ENCODE results near the gene POC1B. TPM values are rescaled to one million over a fixed set of nuclear protein-coding genes. Genes with fewer than 3 reads are reported as not detected.

Gene POC1B
- total RNA-seq, 1 donor from 2014 or later: 17.3 TPM

DNA sequence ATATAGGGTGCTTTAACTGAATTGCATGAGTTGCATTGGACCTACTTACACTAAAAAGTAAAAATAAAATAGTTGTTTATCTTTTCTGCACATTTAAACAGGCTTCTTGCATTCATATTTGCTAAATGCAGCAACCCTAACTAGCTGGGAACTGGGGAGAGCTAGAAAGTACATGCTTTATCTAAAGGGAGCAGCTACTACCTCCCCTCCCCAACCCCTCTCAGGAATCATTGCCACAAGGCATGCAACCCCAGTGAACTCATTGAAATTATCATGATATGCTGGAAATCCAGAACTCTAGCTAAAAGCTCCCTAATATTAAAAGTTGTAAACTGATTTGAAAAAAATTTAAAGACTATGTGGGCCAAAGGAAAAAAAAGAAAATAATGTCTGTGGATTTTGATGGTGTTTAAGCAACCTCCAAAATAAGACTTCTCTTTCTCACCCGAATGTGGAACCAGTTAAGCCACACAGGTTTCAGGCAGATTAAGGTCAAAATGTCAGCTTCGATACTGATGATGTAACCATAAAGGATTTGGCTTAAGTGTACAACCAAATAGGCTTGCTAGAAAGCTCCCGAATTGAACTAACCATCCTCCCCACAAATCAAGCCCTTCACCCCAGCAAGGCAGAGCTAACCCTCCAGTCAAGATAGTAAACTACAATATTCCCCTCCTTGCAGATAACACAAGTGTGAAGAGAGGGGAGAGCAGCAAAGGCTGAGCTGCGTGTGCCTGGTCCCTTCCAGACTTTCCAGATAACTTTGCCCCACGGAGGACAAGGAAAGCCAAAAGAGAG, 13.8 kb upstream of the POC1B start:
- no peak for DNase-seq (ENCODE audit: low read depth)

DNA sequence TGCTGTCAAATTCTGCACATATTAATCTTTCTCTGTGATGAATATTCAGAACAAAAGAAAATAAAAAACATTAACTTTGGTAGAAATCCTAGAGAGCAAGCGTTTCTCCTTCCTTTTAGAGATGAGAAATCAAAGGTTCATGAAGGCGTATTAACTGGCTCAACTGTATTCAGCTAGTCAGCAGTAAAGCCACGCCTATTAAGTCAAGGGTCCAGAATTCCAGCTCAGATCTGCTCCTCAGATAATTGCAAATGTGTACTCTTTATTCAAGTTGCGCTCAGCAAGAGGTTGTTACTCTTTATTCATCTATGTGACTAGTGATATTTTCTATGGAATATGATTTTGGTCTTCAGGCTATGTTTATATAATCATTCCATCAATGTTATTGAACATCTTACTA, 13.1 kb upstream of the POC1B start:
- no peak for DNase-seq (ENCODE audit: low read depth)

DNA sequence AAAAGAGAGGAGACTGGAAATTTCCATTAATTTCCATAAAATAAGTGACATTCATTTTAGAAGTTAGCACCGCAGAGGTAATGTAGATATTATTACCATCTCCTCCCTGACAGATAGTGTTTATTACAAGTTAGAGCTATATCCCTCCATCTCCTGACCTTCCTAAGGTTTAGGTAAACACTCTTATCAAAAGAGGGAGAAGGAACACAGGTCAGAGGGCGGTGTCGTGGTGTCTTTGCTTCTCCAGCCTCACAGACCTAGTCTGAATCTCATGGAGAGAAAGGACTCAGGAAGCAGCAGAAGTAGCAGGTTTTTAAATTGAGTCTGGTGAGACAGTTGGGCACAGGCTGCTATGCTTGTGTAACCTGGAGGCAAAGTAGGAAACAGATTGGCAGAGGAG, 11.5 kb upstream of the POC1B start:
- no peak for DNase-seq (ENCODE audit: low read depth)

DNA sequence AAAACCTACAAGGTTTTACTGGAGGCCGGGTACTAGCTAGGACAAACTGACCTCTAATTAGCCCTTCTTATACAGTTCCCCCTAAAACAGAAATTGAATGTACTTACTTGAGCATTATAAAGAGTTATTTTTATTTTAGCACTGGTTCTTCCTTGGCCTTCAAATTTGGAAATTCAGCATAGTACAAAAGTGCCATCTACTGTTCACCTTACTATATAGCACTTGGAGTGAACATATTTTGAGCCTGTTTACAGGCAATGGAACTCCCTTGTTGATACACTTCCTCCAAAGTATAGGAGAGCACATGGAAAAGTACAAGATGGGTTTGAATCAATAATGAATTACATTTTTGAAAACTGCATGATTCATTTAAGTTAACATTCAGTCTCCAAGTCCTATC, 3.9 kb upstream of the POC1B start:
- peak; percentile 69 for DNase-seq (ENCODE audit: low read depth)

DNA sequence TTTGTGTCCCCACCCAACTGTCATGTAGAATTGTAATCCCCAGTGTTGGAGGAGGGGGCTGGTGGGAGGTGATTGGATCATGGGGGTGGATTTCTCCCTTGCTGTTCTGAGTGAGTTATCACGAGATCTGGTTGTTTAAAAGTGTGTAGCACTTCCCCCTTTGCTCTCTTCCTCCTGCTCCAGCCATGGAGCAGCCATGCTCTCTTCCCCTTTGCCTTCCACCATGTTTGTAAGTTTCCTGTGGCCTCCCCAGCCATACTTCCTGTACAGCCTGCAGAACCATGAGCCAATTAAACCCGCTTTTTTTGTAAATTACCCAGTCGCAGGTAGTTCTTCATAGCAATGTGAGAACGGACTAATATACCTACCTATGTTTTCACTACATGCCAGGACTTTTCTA, 2.6 kb upstream of the POC1B start:
- no peak for DNase-seq (ENCODE audit: low read depth)

DNA sequence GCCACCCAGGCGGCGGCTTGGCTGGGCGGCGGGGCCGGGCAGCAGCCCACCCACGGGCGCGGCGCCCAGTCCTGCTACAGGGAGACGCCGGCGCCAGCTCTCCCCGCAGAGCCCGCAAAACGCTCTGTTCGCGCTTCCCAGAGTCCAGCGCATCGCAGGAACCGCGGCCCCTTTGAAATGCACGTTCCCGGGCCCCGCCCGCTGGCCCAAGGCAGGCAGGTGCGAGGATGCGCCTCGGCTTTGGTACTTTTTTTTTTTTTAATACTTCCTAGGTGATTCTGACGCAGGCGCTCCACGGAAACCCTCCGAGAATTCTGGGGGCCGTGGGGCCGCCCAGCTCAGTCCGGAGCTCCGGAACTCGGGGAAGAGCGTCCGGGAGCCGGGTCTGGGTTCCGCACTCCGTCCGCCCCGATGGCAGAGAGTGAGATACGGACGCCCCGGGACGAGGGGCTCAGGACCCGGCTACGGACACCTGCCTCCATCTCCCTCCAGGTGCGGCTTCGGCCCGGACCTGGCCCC, 483 bp downstream of the POC1B start:
- DNase-seq (ENCODE audit: low read depth): no peak

DNA sequence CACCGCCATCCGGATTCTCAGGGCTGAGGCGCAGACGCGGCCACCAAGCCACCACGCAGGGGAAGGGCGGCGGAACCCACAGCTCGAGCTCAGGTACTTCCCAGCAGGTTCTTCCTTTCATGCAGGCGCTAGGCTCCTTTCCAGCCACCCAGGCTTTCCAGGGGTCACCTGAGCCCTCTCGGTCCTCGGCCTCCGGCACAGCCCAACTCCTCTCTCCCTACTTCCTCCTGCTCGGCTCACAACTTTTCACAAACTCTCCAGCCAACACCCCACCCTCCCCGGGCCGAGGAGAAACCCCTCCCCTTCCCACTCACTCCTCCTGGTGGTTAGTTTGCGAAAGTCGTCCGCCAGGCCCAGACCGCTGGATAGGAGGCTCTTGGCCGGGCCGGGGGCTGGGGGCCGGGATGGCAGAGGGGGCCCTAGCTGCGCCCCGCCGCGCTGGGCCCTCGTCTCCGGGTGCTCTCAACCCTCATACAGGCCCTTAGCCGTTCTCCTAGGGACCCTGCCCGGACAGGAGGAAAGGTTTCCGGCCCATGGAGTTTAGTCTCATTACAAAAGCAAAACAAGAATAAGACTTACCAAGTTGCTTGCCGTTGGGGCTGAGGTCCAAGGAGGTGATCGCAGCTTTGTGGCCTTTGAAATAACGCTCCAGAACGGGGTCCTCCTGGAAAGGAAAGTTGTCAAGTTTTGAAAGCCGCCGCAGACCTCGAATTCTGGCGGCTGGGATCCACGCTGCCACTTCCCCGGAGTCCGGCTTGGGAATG, 1.1 kb downstream of the POC1B start, which contains the start of gene GALNT4:
GALNT4 (minus strand) TSS at position 256 of the 764 bp plus-strand sequence; CDS start at position 9, 247 bp downstream.
- peak; percentile 76 for DNase-seq (ENCODE audit: low read depth)

DNA sequence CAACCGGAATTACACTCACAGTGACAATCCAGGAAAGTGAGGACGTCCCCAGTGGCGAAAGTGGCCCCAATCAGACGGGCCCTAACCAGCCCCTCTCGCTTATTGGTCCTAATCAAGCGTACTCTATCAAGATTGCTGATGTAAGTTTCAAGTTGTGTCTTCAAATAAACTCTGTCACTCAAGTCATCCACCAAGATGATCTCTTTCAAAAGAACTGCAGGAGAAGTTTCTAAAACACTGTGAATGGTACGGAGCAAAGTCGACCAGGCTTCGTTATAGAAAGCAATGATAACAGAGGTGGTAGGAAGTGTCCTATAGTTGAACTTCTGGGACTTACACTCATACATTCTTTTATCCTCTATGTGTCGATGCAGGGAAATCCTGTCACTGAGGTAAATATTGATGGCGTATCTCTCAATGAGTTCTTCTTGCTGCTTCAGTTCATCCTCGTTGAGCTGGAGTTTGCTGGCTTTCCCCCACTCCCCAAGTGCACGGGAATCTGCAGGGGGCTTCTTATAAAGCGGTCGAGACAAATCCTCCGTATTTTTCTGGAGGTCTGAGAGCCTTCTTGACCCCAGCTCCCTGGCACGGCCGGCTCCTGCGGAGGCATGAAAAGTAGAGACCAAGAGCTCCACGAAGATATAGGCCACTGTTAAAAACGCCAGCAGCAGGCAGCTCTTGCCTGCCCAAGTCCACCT, 1.9 kb downstream of the POC1B start:
- DNase-seq (ENCODE audit: low read depth): no peak

DNA sequence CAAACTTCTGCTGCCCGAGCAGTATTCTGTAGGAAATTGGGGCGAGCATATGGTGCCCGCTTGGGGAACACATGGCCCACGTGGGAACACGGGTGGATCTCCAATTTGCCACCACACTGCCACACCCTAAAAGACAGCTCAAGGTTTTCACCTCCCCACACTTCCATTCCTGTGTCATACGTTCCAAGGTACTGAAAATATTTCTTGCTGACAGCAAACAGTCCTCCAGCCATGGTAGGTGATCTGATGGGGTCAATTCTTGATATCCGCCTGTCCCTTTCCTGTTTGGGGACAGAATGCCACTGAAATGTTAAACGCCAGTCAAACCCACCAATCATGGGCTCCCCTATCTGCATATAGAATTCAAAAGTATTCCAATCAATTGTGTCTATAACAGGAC, 2.5 kb downstream of the POC1B start:
- no peak for DNase-seq (ENCODE audit: low read depth)

DNA sequence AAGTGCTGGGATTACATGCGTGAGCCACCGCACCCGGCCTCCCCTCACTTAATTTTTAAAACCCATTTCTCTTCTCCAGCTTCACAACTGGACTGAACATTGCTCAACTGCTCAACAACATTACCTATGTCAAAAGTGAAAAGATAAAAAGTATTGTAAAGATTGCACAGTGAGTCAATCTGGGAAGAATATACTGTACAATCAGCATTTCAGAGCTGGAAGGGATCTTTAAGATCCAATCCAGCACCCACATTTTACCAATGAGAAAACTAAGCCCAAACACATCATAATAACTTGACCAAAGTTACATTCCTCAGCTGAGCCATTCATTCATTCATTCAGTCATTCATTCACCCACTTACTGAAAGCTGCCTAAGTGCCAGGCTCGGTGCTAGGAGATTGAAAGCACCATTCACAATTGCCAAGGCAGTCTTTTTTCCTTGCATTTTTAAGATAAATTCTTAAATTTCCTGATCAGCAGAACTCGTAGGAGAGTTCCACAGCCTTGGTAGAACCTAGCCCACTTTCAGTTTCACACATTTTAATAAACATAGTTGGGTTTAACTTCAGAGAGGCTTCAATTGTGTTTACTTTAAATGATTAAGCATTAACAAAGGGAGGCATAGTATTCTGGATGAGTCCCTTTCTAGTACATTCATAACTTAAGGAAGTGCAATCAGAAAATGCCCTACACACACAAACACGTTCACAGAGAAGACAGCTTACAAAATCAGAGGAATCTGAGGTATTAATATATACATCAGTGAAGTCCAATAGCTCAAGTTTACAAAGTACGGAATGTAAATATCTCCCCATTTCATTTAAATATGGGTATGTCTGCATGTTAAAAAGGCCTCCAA, 4.3 kb downstream of the POC1B start:
- peak; percentile 74 for DNase-seq (ENCODE audit: low read depth)

DNA sequence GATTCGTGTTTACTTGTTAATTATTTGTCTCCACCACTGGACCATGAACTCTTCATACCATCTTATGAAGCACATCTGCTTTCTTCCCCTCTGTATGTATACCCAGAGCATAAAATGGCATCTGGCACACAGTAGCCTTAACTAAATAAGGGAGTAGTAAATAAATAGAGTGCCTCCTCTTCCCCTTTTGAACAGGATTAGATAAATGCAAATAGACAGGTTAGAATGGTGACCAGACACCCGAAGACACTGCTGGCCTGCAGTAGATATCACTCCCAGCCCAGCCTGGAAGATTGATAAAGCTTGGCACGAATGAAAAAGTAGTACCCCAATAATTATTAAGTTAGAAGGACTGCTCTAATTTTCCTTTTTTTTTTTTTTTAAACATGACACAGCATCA, 8.1 kb downstream of the POC1B start:
- DNase-seq (ENCODE audit: low read depth): no peak

DNA sequence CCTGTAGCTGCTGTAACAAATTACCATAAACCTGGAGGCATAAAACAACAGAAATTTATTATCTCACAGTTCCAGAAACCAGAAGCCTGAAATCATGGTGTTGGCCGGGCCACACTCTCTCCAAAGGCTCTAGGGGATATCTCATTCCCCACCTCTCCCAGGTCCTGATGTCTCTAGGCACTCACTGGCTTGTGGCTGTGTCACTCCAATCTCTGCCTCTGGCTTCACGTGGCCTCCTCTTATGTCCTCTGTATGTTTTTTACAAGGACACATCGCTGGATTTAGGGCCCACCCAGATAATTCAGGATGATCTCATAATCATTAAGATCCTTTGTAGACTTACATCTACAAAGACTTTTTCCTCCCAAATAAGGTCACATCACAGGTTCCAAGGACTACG, 9.2 kb downstream of the POC1B start:
- DNase-seq (ENCODE audit: low read depth): no peak

DNA sequence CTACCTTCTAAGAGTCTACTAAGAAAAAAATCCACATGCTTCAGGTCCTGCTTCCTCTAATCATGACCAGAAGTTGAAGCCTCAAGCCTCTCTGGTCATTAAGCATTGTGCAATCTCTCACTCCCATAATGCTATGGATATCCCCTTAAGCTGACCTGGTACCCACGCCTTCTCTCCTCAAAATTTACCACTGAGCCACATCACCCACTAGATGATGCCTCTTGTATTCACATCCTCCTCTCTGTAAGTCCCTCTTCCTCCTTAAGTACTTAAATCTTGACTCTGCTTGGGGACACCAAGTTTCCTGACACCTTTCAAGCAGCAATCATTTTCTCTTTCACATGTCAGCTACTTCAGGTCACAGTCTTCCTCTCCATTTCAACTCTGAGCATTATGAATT, 11.1 kb downstream of the POC1B start:
- DNase-seq (ENCODE audit: low read depth): no peak

DNA sequence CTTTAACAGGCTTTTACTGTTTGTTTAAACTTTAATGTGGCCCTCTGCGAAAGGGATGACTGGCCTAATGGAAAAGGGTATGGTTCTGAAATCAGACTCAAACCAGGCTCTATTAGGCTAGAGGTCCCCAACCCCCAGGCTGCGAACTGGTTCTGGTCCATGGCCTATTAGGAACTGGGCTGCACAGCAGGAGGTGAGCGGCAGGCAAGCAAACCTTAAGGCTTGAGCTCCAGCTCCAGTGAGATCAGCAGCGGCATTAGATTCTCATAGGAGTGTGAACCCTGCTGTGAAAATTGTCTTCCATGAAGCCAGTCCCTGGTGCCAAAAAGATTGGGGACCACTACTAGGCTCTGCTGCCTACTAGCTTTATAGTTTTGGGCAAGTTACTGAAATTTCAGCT, 12.3 kb downstream of the POC1B start:
- DNase-seq (ENCODE audit: low read depth): no peak

DNA sequence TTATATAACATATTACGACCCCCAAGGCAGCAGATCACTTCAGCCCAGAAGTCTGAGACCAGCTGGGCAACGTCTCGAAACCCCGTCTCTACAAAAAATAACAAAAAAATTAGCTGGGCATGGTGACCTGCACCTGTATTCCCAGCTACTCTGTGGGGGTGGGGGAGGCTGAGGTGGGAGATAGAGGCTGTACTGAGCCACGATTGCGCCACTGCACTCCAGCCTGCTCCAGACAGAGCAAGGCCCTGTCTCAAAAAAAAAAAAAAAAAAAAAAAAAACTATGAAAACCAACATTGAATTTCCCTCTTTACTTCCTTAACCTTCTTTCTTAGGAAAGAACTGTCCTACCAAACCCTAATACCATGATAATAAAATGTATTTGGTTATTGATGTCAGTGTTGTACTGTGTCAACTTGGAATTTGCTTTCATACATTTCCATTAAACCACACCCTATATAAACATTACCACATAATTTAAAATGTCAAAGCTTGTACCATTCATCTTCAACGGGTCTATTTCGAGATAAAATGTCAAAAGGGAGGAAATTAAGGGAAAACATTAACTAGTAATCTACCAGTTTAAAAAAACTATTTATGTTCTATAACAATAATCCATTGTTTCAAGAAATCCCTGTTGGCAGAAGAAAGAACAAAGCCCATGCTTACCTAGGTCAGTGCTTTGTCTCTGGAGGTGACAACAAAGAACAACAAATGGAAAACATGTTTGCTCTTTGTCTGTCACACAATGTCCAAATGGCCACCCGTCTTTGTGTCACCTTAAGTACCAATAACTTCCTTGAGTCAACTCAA, 18.6 kb downstream of the POC1B start:
- peak; percentile 6 for DNase-seq (ENCODE audit: low read depth)

DNA sequence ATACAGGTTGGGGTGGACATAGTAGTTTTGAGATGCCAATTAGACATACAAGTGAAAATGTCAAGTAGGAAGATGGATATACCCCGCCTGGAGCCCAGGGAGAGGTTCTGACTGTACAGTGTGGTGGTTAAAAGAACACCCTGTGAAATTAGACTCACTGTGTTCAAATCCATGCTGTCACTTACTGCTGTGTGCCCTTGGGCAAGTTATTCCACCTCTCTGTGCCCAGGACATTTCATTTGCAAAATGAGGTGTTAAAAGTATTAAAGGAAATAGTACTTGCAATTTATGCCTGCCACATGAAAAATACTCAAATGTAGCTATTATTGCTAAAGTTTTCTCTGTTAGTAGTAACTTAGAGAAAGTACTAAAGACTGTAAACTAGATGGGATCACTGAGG, 19.8 kb downstream of the POC1B start:
- DNase-seq (ENCODE audit: low read depth): no peak

DNA sequence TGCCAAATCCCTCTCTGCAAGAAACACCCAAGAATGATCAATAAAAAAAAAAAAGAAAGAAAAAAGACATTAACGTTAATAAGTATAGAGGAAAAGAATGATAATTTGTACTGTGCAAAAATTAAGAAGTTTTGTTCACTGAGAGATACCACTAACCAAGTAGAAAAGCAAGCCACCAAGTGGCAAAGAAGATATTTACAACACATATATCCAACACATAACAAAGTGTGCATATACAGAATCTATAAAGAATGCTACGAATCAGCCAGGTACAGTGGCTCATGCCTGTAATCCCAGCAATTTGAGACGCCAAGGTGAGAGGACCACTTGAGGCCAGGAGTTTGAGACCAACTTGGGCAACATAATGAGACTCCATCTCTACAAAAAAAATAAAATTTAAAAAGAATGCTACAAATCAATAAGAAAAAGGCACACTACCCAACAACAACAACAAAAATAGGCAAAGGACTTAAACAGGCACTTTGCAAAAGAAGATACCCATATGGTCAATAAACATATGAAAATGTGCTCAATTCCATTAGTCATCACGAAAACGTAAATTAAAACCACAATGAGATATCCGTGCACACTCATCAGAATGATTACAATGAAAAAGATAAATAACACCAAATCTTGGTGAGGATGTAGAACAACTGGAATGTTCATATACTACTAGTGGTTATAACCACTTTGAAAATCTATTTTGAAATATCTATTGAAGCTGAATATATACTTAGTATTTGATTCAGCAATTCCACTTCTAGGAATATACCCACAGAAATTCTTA, 21.1 kb downstream of the POC1B start:
- no peak for DNase-seq (ENCODE audit: low read depth)

DNA sequence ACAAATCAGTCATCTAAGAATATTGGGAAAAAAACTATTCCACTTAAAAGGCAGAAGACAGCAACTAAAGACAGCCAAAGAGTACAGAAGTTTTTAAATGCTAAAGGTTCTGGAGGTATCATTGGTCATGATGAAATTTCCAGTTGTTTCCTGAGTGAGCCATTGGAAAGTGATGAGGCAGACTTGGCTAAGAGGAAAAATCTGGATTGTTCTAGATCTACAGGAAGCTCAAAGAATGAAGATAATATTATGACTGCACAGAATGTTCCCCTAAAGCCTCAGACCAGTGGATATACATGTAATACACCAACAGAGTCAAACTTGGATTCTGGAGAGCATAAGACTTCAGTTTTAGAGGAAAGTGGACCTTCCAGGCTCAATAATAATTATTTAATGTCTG, 24.1 kb downstream of the POC1B start:
- DNase-seq (ENCODE audit: low read depth): no peak

DNA sequence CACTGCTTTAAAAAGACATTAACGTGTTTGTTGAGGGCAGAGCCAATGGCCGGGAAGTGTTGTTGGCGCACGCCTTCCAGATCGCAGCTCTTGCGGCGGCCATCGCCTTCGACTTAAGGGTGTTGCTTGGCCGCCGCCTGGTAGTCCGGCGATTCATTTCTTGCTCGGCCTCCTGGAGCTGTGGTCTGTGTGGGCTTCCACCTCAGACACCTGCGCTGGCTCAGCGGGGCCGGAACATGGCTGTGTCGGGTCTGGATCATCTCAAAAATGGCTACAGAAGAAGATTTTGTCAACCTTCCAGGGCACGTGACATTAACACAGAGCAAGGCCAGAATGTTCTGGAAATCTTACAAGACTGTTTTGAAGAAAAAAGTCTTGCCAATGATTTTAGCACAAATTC, 26.0 kb downstream of the POC1B start:
- DNase-seq (ENCODE audit: low read depth): no peak

DNA sequence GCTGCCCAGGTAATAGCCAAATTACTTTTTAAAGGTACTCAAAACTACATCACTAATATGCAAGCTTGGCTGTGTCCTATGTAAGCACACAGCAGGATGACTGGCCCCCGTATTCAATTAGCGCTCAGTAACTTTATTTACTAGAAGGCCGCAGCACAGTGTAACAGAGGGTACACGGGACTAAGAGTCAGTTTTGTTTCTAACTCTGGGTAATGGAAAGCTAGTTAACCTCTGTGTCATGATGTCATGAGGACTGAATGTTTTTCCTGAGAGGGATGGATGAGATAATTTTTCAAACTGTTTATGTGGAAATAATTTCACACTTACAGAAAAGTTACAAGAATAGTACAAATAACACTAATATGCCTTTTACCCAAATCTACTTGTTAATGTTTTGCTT, 28.4 kb downstream of the POC1B start:
- peak; percentile 41 for DNase-seq (ENCODE audit: low read depth)

All from renal cortical epithelial cell (primary cell).